ACC112 (cell line): ENCODE data around the gene EXD3.

Experiments
- H2AFZ ChIP-seq: fragments of 200-600 bp; sonication (generic); one replicate; pipeline ENCODE4 v1.6.0; 2017; ENCODE audit warnings: antibody characterized with exemption, low read length; ENCODE audit not compliant: unreplicated experiment
- H3K27ac ChIP-seq: fragments of 200-600 bp; sonication (generic); 2 replicates; pipeline ENCODE4 v1.5.1; 2014; ENCODE audit warnings: low read depth, mild to moderate bottlenecking, antibody characterized with exemption, low read length, moderate library complexity
- H3K27me3 ChIP-seq: fragments of 200-600 bp; sonication (generic); 2 replicates; pipeline ENCODE4 v1.6.1; 2014; ENCODE audit warnings: mild to moderate bottlenecking, antibody characterized with exemption, low read length, moderate library complexity, mixed read lengths; ENCODE audit not compliant: insufficient read depth
- H3K36me3 ChIP-seq: fragments of 200-600 bp; sonication (generic); 2 replicates; pipeline ENCODE4 v1.6.1; 2016; ENCODE audit warnings: mild to moderate bottlenecking, antibody characterized with exemption, low read length, moderate library complexity, mixed read lengths; ENCODE audit not compliant: insufficient read depth
- H3K4me1 ChIP-seq: fragments of 200-600 bp; sonication (generic); one replicate; pipeline ENCODE4 v1.6.1; 2016; ENCODE audit warnings: low read length, mixed read lengths; ENCODE audit not compliant: insufficient read depth, unreplicated experiment, control insufficient read depth
- H3K4me3 ChIP-seq: fragments of 200-600 bp; sonication (generic); 2 replicates; pipeline ENCODE4 v1.5.1; 2014; ENCODE audit warnings: mild to moderate bottlenecking, low read depth, low read length
- H3K79me2 ChIP-seq: fragments of 200-600 bp; sonication (generic); one replicate; pipeline ENCODE4 v1.6.0; 2016; ENCODE audit warnings: low read length; ENCODE audit not compliant: control insufficient read depth, unreplicated experiment, insufficient read depth

Gene EXD3

GRCh38 chr9:137462986-137463930 lies 40.3 kb upstream of the EXD3 start:
- Histone ChIP-seq H3K79me2 (peaks cover 6% of the 10 kb centered on the region), H3K27ac (no peak overlapping the region), H3K4me1 (peaks cover 6% of the 10 kb centered on the region), H3K27me3 (no peaks in the 10 kb centered on the region), H3K4me3 (no peak overlapping the region), H3K36me3 (no peaks in the 10 kb centered on the region), H2AFZ (no peak overlapping the region)

- Histone ChIP-seq H3K36me3 (no peaks in the 10 kb centered on the region), H3K27me3 (no peaks in the 10 kb centered on the region), H3K79me2 (peaks cover 14% of the 10 kb centered on the region), H3K27ac (no peak overlapping the region), H3K4me1 (peaks cover 14% of the 10 kb centered on the region), H3K4me3 (no peak overlapping the region), H2AFZ (no peak overlapping the region)
Measured at GRCh38 chr9:137462396-137462985, 39.5 kb upstream of the EXD3 start.

GRCh38 chr9:137461663-137462395 lies 38.9 kb upstream of the EXD3 start:
- H3K27ac ChIP-seq: no peak overlapping the region
- peaks cover 20% of the 10 kb centered on the region for H3K4me1 ChIP-seq

GRCh38 chr9:137461316-137461662 lies 38.3 kb upstream of the EXD3 start:
- H3K4me1 ChIP-seq: peaks cover 25% of the 10 kb centered on the region
- H2AFZ ChIP-seq: no peak overlapping the region
- no peaks in the 10 kb centered on the region for H3K36me3 ChIP-seq
- H3K79me2 ChIP-seq: peaks cover 14% of the 10 kb centered on the region
- H3K27ac ChIP-seq: no peak overlapping the region
- H3K4me3 ChIP-seq: no peak overlapping the region
- no peaks in the 10 kb centered on the region for H3K27me3 ChIP-seq

More at GRCh38 chr9:137461663-137462395, 38.9 kb upstream of the EXD3 start:
- no peaks in the 10 kb centered on the region for H3K27me3 ChIP-seq
- H3K79me2 ChIP-seq: peaks cover 14% of the 10 kb centered on the region
- no peak overlapping the region for H3K4me3 ChIP-seq
- no peak overlapping the region for H2AFZ ChIP-seq
- no peaks in the 10 kb centered on the region for H3K36me3 ChIP-seq

- H2AFZ ChIP-seq: no peak overlapping the region
Measured at GRCh38 chr9:137460363-137461315, 37.7 kb upstream of the EXD3 start.

GRCh38 chr9:137459601-137460362 lies 36.8 kb upstream of the EXD3 start:
- peaks cover 34% of the 10 kb centered on the region for H3K4me1 ChIP-seq
- H3K27ac ChIP-seq: no peak overlapping the region

More at GRCh38 chr9:137460363-137461315, 37.7 kb upstream of the EXD3 start:
- H3K36me3 ChIP-seq: no peaks in the 10 kb centered on the region
- H3K4me3 ChIP-seq: no peak overlapping the region
- peaks cover 32% of the 10 kb centered on the region for H3K4me1 ChIP-seq
- peaks cover 14% of the 10 kb centered on the region for H3K79me2 ChIP-seq
- H3K27me3 ChIP-seq: no peaks in the 10 kb centered on the region
- no peak overlapping the region for H3K27ac ChIP-seq

GRCh38 chr9:137459152-137459600 lies 36.2 kb upstream of the EXD3 start, which contains the start of gene NSMF:
Gene NSMF, minus strand, starts transcription at chr9:137459334. Its CDS starts 232 bp downstream, at chr9:137459102.
- Histone ChIP-seq H3K36me3 (no peaks in the 10 kb centered on the region), H3K4me3 (peak within 1 kb of the TSS; percentile 98), H3K4me1 (peaks cover 34% of the 10 kb centered on the region), H3K27ac (peak within 1 kb of the TSS; percentile 42; the same call in 1 of the 2 replicates), H3K27me3 (no peaks in the 10 kb centered on the region), H3K79me2 (peaks cover 14% of the 10 kb centered on the region), H2AFZ (peak within 1 kb of the TSS; percentile 86)

More at GRCh38 chr9:137459601-137460362, 36.8 kb upstream of the EXD3 start:
- peaks cover 14% of the 10 kb centered on the region for H3K79me2 ChIP-seq
- H3K27me3 ChIP-seq: no peaks in the 10 kb centered on the region
- H2AFZ ChIP-seq: peak overlapping the region; percentile 86
- H3K36me3 ChIP-seq: no peaks in the 10 kb centered on the region
- peak overlapping the region; percentile 98 for H3K4me3 ChIP-seq

GRCh38 chr9:137458194-137459151 lies 35.5 kb upstream of the EXD3 start:
- Histone ChIP-seq H3K4me1 (peaks cover 34% of the 10 kb centered on the region), H3K36me3 (no peaks in the 10 kb centered on the region), H3K79me2 (peaks cover 14% of the 10 kb centered on the region), H2AFZ (peak overlapping the region; percentile 86), H3K27ac (peak overlapping the region; percentile 77; the same call in 1 of the 2 replicates), H3K27me3 (no peaks in the 10 kb centered on the region), H3K4me3 (peak overlapping the region; percentile 98)
